Adrenal gland (tissue), 12 donors: ENCODE results near the gene ZNF48. TPM values are rescaled to one million over a fixed set of nuclear protein-coding genes. Genes with fewer than 3 reads are reported as not detected.
A peak's percentile ranks its signal among the peaks of the same experiment; 100 is the strongest.

ENCODE experiments used
- DNase-seq, 7 donors: peaks; one replicate each; pipeline ENCODE4 v3.0.0-alpha.2; 2019 to 2020
- H3K27ac ChIP-seq, 5 donors: fragments of 200-600 bp; sonication (generic) in 4 of 5; 1 replicate in 3 of 5; 2 replicates in 2 of 5; pipeline versions ENCODE4 v1.5.1 to v1.8.0; 2016 to 2020; ENCODE audit warnings: mild to moderate bottlenecking in 1 of 5
- H3K27me3 ChIP-seq: fragments of 200-600 bp; 2 replicates; pipeline ENCODE4 v1.8.0; 2021
- H3K36me3 ChIP-seq, 2 donors: fragments of 200-600 bp; replicated peaks in 1 of 2; 1 replicate in 1 of 2; 2 replicates in 1 of 2; pipeline versions ENCODE4 v1.5.1 to v1.8.0; 2018 to 2022
- H3K4me1 ChIP-seq, 2 donors: fragments of 200-600 bp; replicated peaks in 1 of 2; 1 replicate in 1 of 2; 2 replicates in 1 of 2; pipeline versions ENCODE4 v1.5.1 to v1.8.0; 2018 to 2021
- H3K4me3 ChIP-seq, 4 donors: fragments of 200-600 bp; sonication (generic) in 3 of 4; one replicate each; pipeline ENCODE4 v1.5.1; 2016 to 2018
- H3K9me3 ChIP-seq, 3 donors: fragments of 200-600 bp; sonication (generic) in 1 of 3; replicated peaks in 1 of 3; 1 replicate in 2 of 3; 2 replicates in 1 of 3; pipeline versions ENCODE4 v1.5.1 to v1.8.0; 2016 to 2021
- POLR2A ChIP-seq, 2 donors: fragments of 450-650 bp; IDR thresholded peaks; one replicate each; pipeline ENCODE4 v1.6.1; 2017; ENCODE audit warnings: antibody characterized with exemption in 2 of 2, mild to moderate bottlenecking in 2 of 2, moderate library complexity in 1 of 2
- WGBS, 4 donors: extraction: QIAGEN DNeasy Blood & Tissue Kit in 2 of 4; methylation state at CpG; one replicate each; pipeline versions ENCODE4 v1.1.5 to v1.1.7; 2013 to 2017; 5-methylcytosine and 5-hydroxymethylcytosine counted together
- intact Hi-C, 2 donors: fragments of 100-400 bp; cut with DNase I; formaldehyde crosslinking; loops; one replicate each; pipeline versions ENCODE4 v1.14.1 to v1.15.0; 2022 to 2023
- polyA plus RNA-seq, 3 donors: library from polyadenylated mRNA; stranded (reverse); fragments of 200-250 nt in 2 of 3; fragments of 350-450 nt in 1 of 3; fragmentation: Illumina TruSeq in 1 of 3; extraction: RNeasy Lipid Tissue Mini Kit (QIAGEN cat#74804) in 1 of 3; gene quantifications; one replicate each; pipeline ENCODE4 v1.2.3, GENCODE V29; 2013 to 2014
- total RNA-seq, 9 donors: library from RNA; depleted of rRNA in 4 of 9; stranded (reverse); fragments of >200 nt in 4 of 9; fragments of 120-200 nt in 1 of 9; fragmentation: NEBNext Ultra II Directional in 1 of 9; extraction: Animal tissue kit (Norgen Biotek cat#: 25700) in 1 of 9; gene quantifications; one replicate each; pipeline versions ENCODE4 v1.1.0 to v1.2.4, GENCODE V29; 2013 to 2023
- TF ChIP-seq, protein P1 (sequence below), 6 experiments: fragments of 450-650 bp in 4 of 6; fragments of 200-600 bp in 2 of 6; sonication (generic) in 1 of 6; IDR thresholded peaks; 1 replicate in 5 of 6; 2 replicates in 1 of 6; pipeline versions ENCODE4 v1.5.1 to v1.8.0; 2016 to 2021; ENCODE audit warnings: antibody characterized with exemption in 6 of 6, mild to moderate bottlenecking in 2 of 6, moderate library complexity in 1 of 6
- donor health status: healthy with polysubstance abuse.
- donor health status: Bipolar disorder and iron deficiency.
- donor health status: DM: yes; HTN: yes; CAD: no.
- donor health status: DM: no; HTN: no; CAD: no.
- donor health status: DM: no; HTN: no; CAD: no.
- donor health status: DM: yes; HTN: yes; CAD: no.

ZNF48 gene
- total and polyA plus RNA-seq, 12 donors: 2.6 to 23.8 (median 8.2) TPM

DNA sequence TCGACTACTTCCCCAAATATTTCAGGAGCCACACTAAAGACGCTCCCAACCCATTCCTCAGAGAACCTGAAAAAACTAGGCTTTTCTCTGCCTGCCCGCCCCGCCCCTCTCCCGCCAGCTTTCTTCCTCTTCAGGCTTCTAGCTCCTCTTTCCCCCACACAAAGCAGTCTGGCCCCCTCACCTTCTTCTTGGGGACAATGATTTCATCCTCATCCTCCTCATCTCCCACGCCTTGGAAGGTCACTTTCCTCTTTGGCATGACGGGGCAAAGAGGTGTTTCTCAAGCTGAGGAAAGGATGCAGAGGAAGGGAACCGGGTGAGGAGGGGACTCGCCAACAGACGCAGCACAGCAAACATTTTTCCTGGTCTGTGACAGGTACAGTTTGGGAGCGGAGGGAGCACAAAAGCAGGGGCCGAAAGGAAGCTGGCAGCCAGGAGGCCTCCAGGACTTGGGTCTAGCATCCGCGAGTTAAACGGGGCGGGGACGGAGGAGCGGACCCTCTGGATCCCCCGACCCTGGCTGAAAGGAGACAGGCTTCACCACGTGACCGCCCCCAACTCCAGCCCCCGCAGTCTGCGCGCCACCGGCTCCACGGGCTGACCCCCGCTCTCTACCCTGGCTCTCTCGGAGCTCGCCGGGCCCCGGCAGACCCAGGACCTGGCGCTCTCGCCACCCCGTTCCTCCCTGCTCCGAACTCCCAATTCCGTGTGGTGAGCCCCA is 40.6 kb upstream of the ZNF48 start:
- Histone ChIP-seq H3K36me3 (peaks cover 0 to 62% of the 10 kb centered on the region in 2 donors), H3K27me3 (no peaks in the 10 kb centered on the region), H3K9me3 (no peaks in the 10 kb centered on the region), H3K4me3 (peak overlapping the region; percentile 25 to 90 (median 51)), H3K27ac (peak overlapping the region; percentile 50 to 98 (median 95)), H3K4me1 (peaks cover 42 to 44% of the 10 kb centered on the region in 2 donors)
- 1 to 2% (median 2%) methylated on average over 18 to 36 of the region's 36 CpGs for WGBS, 4 donors
- no peak for TF ChIP-seq POLR2A (IDR thresholded peaks at IDR 0.05)
- TF ChIP-seq, protein P1, sequence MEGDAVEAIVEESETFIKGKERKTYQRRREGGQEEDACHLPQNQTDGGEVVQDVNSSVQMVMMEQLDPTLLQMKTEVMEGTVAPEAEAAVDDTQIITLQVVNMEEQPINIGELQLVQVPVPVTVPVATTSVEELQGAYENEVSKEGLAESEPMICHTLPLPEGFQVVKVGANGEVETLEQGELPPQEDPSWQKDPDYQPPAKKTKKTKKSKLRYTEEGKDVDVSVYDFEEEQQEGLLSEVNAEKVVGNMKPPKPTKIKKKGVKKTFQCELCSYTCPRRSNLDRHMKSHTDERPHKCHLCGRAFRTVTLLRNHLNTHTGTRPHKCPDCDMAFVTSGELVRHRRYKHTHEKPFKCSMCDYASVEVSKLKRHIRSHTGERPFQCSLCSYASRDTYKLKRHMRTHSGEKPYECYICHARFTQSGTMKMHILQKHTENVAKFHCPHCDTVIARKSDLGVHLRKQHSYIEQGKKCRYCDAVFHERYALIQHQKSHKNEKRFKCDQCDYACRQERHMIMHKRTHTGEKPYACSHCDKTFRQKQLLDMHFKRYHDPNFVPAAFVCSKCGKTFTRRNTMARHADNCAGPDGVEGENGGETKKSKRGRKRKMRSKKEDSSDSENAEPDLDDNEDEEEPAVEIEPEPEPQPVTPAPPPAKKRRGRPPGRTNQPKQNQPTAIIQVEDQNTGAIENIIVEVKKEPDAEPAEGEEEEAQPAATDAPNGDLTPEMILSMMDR (IDR thresholded peaks at IDR 0.05): no peak
- intact Hi-C loops: no loop called here
- DNase-seq: peak in 2 of 7 donors; percentile 32 to 41

DNA sequence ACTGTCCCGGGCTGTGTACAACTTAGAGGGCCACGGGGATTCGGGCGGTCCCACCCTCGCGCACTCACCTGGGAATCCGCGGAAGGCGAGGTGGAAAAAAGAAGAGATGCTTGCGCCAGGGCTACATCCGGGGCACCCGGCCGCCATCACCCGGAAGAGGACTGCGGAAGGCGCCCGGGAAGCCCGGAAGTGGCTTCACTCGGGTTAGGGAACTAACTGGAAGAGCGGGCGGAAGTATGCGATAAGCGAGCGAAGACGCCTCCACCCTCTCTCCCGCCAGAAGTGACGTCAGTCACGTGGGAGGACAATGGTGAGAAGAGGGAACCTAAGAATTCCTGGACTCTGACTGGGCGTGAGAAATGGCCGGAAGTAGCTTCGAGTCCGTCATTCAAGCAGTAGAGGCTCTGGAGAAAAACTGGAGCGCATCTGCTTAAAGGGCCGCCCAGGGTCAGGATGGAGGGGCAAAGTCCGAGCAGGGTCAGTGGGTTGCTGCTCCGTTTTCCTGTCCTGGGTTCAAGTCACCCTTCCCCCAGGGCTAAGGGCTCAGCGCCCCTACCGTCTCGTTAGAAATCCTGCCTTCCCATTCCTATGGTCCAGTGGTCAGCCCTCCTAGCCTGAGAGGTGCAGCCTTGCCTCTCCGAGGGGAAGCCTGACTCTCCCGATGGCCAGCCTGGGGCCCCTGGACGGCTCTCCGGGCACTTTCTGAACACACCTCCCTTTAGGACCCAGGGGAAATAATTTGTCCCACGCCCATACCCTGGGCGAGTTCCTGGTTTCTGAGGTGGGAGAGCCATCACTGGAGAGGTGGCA is 39.9 kb upstream of the ZNF48 start, which contains the start of gene CD2BP2:
Gene CD2BP2, minus strand, starts transcription at position 165 of the 810 bp plus-strand sequence. CDS start 627 bp downstream, outside the sequence.
- peaks cover 0 to 67% of the 10 kb centered on the region in 2 donors for H3K36me3 ChIP-seq
- H3K27ac ChIP-seq: peak within 1 kb of the TSS; percentile 78 to 98 (median 95)
- intact Hi-C loops: no loop called here
- no peaks in the 10 kb centered on the region for H3K27me3 ChIP-seq
- TF ChIP-seq, protein P1 (IDR thresholded peaks at IDR 0.05): peak in 1 of 6 experiments; percentile 7
- peak in 1 of 2 donors; percentile 59 for TF ChIP-seq POLR2A (IDR thresholded peaks at IDR 0.05)
- H3K4me1 ChIP-seq: peaks cover 42 to 44% of the 10 kb centered on the region in 2 donors
- WGBS, 4 donors: 0 to 1% (median 1%) methylated on average over 29 to 45 of the region's 45 CpGs
- H3K4me3 ChIP-seq: peak within 1 kb of the TSS; percentile 25 to 90 (median 51)
- DNase-seq: peak; percentile 95 to 99 (median 98)
- H3K9me3 ChIP-seq: no peaks in the 10 kb centered on the region

DNA sequence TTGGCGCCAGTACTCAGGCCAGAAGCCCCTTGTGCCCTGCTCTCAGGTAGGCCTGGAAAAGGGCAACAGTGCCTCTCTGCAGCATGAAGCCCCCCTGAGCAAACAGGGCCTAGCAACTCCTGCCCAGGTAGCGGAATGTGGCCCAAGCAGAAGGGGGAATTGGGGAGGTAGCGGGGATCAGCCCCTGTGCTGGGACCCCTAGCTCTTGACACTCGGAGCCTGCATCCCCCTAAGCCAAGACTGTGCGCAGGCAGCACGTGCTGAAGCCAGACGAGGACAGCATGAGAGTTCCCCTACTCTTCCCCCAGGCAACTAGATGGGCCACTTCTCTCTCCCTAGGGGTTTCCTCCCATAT is 39.3 kb upstream of the ZNF48 start:
- DNase-seq: no peak
- TF ChIP-seq, protein P1 (IDR thresholded peaks at IDR 0.05): no peak
- no peak for TF ChIP-seq POLR2A (IDR thresholded peaks at IDR 0.05)
- H3K27ac ChIP-seq: peak overlapping the region; percentile 78 to 98 (median 95)
- no peaks in the 10 kb centered on the region for H3K27me3 ChIP-seq
- intact Hi-C loops: no loop called here
- peaks cover 0 to 63% of the 10 kb centered on the region in 2 donors for H3K36me3 ChIP-seq
- WGBS, 4 donors: 62 to 70% (median 68%) methylated on average over 4 to 7 of the region's 7 CpGs; no CpG with 5 or more reads in 1 of the 4 donors
- H3K4me3 ChIP-seq: peak overlapping the region; percentile 6 to 90 (median 44)
- H3K9me3 ChIP-seq: no peaks in the 10 kb centered on the region
- peaks cover 42 to 44% of the 10 kb centered on the region in 2 donors for H3K4me1 ChIP-seq
